Activated CD4-positive, alpha-beta T cell treated with anti-CD3 and anti-CD28 coated beads, Interleukin-2, amount 50 U/mL, for 24 hours (primary cell): ENCODE data around the gene PGBD5.

Experiments
- DNase-seq, 2 donors: peaks; one replicate each; pipeline ENCODE4 v3.0.0-alpha.2; 2020; ENCODE audit warnings: low read depth in 1 of 2, low spot score in 1 of 2

PGBD5 gene

DNA sequence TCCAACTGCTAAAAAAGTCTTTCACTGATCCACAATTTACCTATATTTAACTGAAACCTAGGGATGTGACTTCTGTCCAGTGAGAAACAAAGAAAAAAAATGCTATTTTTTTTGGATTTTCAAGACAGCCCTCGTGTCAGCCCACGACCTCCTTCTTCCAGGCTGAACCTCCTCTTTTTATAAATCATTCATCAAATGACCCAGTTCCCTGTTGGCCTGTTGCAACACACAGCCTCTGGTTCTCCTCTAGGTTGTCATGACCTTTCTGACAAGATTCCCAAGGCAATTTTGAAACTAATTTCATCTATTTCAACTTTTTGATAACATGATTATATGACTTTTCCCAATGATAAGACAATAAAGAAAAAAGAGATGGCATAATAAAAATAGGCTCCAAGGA lies 74.6 kb downstream of the PGBD5 start:
- DNase-seq = no peak

DNA sequence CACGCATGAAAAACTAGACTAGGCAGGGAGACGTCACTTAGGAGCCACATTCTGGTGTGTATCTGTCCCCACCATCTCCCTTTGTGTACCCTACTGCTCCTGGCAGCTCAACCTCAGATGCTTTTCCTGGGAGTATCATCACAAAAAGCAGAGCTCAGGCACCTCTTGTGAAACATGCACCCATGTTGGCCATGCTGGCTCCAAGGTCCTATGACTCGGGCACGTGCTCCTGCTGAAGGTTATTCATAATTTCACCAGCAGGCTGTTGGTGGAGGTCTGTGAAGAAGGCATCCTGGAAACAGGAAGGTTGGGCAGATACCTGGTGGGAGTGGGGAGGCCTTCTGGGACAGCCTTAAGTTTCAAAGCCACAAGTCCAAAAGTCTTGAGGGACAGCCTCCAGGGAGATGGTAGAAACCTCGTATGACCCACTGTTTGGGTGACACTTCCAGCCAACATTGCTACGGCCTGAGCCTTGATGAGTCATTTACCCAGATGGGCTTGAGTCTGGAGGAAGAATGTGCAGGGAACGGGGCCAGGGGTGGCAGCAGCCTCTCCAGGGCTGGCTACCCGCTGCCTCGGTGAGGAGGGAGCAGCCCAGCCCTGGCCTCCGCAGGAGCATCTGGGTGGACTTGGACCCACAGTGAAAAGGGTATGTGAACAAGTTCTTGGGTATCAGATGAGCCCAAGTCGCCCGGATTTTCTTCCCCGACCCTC lies 75.8 kb downstream of the PGBD5 start:
- DNase-seq = no peak

- no peak for DNase-seq
Observed at GRCh38 chr1:230349020-230349393, 77.1 kb downstream of the PGBD5 start.

- DNase-seq = no peak
Observed at GRCh38 chr1:230348386-230349019, 77.6 kb downstream of the PGBD5 start.

DNA sequence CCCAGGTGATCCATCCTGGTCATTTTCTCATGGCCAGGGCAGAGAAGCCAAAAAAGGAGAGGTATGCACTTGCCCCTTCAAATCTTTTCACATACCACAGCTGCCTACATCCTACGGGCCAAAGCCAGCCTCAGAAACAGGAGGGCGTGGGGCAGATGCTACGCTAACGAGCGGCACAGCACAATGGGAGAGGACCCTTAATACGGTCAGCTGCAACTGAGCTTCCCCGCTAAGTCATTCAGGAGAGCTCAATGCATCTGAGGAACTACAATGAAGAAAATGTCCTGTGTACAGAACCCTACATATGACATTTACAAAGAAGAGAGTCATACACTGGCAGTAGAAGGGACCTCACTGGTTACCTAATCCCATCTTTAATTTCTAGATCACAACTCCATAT lies 78.2 kb downstream of the PGBD5 start:
- DNase-seq = no peak

GRCh38 chr1:230345139-230345885 lies 80.8 kb downstream of the PGBD5 start:
- no peak for DNase-seq

- DNase-seq = no peak
Observed at GRCh38 chr1:230342699-230343098, 83.4 kb downstream of the PGBD5 start.

GRCh38 chr1:230342019-230342418 lies 84.1 kb downstream of the PGBD5 start:
- no peak for DNase-seq

GRCh38 chr1:230341162-230341546 lies 85.0 kb downstream of the PGBD5 start:
- DNase-seq = no peak

GRCh38 chr1:230340526-230341161 lies 85.5 kb downstream of the PGBD5 start:
- no peak for DNase-seq

DNA sequence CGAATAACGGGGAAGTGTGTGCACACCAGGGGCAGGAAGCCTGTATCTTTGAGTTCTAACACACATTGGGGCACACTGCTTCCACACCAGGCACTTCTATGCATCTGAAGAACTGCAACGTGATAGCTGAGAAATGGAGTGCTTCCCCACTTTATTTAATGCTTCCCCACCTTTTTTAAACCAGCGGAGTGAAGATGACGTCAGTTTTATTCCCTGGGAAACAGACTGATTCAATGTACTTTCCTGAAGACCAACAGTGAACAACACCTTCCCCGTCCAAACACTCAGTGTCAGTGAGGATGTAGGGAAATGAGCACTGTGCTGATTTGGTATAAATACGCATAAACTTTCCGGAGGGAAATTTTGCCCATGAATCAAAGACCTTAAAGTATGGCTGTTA lies 87.1 kb downstream of the PGBD5 start:
- DNase-seq = no peak

DNA sequence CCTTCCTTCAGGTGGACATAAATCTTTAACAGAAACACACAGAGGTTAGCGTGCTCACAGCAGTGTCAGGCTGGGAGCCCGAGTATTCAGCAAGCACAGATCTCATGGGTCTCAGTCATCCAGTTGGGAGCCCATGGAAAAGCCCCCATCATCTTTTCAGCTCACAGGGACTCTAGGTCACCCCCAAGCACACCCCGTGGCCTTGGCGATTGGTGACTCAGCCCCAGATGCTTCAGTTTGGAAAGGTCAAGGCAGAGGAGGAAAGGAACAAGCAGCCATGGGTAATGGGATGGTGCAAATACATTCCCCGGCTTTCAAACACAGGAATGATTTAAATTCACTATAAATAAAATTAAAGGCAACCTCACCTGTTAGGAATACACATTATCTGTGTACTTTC lies 88.9 kb downstream of the PGBD5 start:
- DNase-seq = no peak

GRCh38 chr1:230335861-230336522 lies 90.1 kb downstream of the PGBD5 start:
- DNase-seq = no peak

DNA sequence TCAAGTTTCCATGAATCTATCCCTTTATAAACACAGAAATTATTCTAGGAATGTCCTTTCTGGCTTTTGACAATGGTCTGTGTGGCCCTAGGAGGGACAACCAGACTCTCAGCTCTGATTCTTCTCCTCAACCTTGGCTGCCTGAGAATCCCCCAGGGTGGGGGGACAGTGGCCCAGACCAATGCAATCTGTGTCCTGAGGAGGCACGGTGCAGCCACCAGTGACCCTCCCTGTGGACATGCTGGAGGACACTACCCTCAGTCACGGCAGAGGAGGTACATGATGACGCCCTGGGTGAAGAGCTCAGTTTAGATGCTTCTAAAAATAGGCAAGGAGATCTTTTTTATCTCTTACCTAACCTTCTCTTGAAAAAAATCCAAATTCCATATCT lies 91.7 kb downstream of the PGBD5 start:
- DNase-seq = no peak

GRCh38 chr1:230333590-230334446 lies 92.3 kb downstream of the PGBD5 start:
- no peak for DNase-seq

GRCh38 chr1:230332575-230333066 lies 93.5 kb downstream of the PGBD5 start:
- DNase-seq = no peak

DNA sequence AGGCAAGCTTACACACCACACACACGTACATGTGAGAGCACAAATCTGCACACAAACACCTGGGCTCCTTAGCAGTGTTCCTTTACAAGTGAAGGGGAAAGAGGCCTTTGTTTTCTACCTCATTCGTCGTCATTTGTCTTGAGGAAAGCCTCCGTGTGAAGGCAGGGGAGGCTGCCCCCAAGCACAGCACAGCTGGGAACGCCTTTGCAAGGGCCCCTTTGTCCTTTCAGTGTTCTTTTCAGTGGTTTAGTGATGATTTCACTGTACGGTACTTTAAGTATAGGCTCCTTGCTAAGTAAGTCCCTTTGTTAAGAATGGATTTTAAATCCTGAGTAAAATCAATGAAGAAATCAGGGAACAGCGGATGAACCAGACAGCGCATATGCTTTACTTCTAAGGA lies 94.1 kb downstream of the PGBD5 start:
- DNase-seq = no peak

- no peak for DNase-seq
Observed at GRCh38 chr1:230330157-230330556, 96.0 kb downstream of the PGBD5 start.

DNA sequence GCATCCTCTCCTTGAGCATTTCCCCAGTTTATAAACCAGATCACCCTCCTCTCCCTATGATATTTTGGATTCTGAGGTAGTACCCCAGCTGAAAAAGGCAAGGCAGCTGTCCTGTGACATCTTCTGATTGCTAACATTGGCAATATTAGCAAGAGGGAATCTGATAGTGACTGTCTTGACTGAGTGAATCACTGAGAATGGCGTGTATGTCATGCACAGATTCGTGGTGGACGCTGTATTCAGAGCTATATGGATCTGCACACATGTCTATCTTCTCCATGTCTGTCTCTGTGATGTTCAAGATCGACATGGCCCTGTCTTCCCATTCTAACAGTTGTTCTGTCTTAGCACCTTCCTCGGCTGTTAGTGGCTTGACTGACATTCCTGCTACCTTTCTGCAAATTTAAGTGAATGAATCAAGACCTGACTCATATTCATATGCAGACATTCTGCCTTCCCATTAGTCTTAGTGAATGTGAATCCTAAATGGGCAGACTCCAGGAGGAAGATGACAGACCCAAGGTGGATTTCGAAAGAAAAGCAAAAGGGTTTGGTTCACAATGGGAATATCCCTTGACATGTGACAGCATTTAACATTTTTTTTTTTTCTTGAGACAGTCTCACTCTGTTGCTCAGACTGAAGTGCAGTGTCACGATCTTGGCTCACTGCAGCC lies 97.7 kb downstream of the PGBD5 start:
- DNase-seq = no peak

DNA sequence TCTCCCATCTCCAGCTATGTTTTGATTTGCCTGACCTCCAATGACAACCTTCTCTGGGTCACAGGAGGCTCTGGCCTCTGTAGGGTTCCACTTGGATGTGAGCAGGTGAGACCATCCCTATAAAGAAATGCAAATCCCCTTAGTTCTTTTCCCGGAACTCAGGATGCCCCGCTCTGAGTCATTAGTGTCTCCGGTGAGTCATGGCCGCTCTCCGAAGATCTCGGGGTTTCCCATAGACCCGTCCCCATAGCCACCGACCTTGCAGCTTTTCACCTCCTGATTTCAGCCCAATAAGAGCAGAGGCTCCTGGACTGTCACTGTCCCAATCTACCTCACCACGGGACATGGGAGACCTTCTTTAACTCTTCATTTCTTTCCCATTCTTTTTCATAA lies 98.2 kb downstream of the PGBD5 start:
- no peak for DNase-seq
